Smooth muscle cell of the coronary artery (primary cell): ENCODE data around the gene GRIA2. TPM values are rescaled to one million over a fixed set of nuclear protein-coding genes. Genes with fewer than 3 reads are reported as not detected.

Source experiments
- total RNA-seq: library from RNA; depleted of rRNA; stranded (reverse); fragments of >200 nt; gene quantifications from 2 replicates; pipeline ENCODE4 v1.2.3, GENCODE V29; 2014; ENCODE audit warnings: low replicate concordance

The GRIA2 gene
- total RNA-seq: 0.59 TPM in 1 of 2 replicates, not detected in the other

DNA sequence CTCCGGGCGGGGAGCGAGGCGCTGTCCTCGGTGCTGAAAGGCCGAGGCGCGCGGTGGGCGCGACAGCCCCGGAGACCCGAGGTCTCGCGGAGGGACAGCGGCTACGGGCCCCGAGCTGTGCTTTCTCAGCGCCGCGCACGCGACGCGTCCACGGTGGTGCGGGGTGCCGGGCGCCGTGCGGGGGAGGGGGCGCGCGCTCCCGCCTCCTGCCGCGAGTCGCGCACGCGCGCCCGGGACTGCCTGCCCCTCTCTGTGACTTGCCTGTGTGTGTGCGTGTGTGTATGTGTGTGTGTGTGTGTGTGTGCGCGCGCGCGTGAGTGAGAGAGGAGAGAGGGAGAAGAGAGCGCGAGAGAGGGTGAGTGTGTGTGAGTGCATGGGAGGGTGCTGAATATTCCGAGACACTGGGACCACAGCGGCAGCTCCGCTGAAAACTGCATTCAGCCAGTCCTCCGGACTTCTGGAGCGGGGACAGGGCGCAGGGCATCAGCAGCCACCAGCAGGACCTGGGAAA is at the start of gene GRIA2:
Gene GRIA2 (plus strand): TSS at position 358 of the 511 bp plus-strand sequence. CDS start 315 bp downstream, outside the sequence.

Other genes starting within 250 kb of the GRIA2 start
- 22.7 and 37.8 TPM in 2 replicates for gene PDGFC, start 248.9 kb upstream of the GRIA2 start, total RNA-seq
- 4.5 and 9.2 TPM in 2 replicates for gene GLRB, start 144.6 kb upstream of the GRIA2 start, total RNA-seq